Transverse colon (tissue), 4 donors: ENCODE data around the gene GFAP. TPM values are rescaled to one million over a fixed set of nuclear protein-coding genes. Genes with fewer than 3 reads are reported as not detected.

ENCODE experiments used
- DNase-seq: peaks from one replicate; pipeline ENCODE4 v3.0.0-alpha.2; 2019
- H3K27ac ChIP-seq, 4 donors: fragments of 200-600 bp; sonication (generic); 2 replicates each; pipeline ENCODE4 v1.5.1; 2016 to 2018; ENCODE audit warnings: inconsistent platforms in 4 of 4
- H3K27me3 ChIP-seq: fragments of 200-600 bp; sonication (generic); 2 replicates; pipeline ENCODE4 v1.5.1; 2017; ENCODE audit warnings: inconsistent platforms
- H3K36me3 ChIP-seq, 4 donors: fragments of 200-600 bp; sonication (generic); 2 replicates each; pipeline ENCODE4 v1.5.1; 2017 to 2019; ENCODE audit warnings: inconsistent platforms in 4 of 4
- H3K4me1 ChIP-seq, 4 donors: fragments of 200-600 bp; sonication (generic); 2 replicates each; pipeline ENCODE4 v1.5.1; 2017 to 2020; ENCODE audit warnings: inconsistent platforms in 4 of 4
- H3K4me3 ChIP-seq, 4 donors: fragments of 200-600 bp; sonication (generic); 1 replicate in 1 of 4; 2 replicates in 3 of 4; pipeline versions ENCODE4 v1.5.1 to v1.6.1; 2017 to 2019; ENCODE audit warnings: inconsistent platforms in 4 of 4
- H3K9me3 ChIP-seq, 2 donors: fragments of 200-600 bp; sonication (generic); 2 replicates each; pipeline ENCODE4 v1.5.1; 2017 to 2019; ENCODE audit warnings: inconsistent platforms in 2 of 2
- CTCF ChIP-seq, 5 experiments: fragments of 200-600 bp in 3 of 5; fragments of 450-650 bp in 2 of 5; sonication (generic) in 3 of 5; IDR thresholded peaks; 1 replicate in 2 of 5; 2 replicates in 3 of 5; pipeline ENCODE4 v1.5.1; 2016 to 2017; ENCODE audit warnings: antibody characterized with exemption in 5 of 5, inconsistent platforms in 3 of 5, mild to moderate bottlenecking in 2 of 5, moderate library complexity in 1 of 5
- EP300 ChIP-seq: sonication (generic); formaldehyde crosslinking; IDR thresholded peaks from one replicate; pipeline ENCODE4 v1.6.1; 2017; ENCODE audit warnings: antibody characterized with exemption, low read depth
- POLR2A ChIP-seq: fragments of 450-650 bp; IDR thresholded peaks from one replicate; pipeline ENCODE4 v1.6.1; 2016; ENCODE audit warnings: antibody characterized with exemption, mild to moderate bottlenecking, moderate library complexity
- POLR2AphosphoS5 ChIP-seq, 3 donors: sonication (generic); formaldehyde crosslinking; IDR thresholded peaks; one replicate each; pipeline ENCODE4 v1.6.1; 2016; ENCODE audit warnings: antibody characterized with exemption in 3 of 3
- WGBS, 2 donors: methylation state at CpG; one replicate each; pipeline ENCODE4 v1.1.5; 2018; ENCODE audit warnings: low coverage in 1 of 2; 5-methylcytosine and 5-hydroxymethylcytosine counted together
- in situ Hi-C, 4 donors: fragments of 200-750 bp; cut with MboI; loops; one replicate each; pipeline versions ENCODE4 v1.15.0 to v1.15.1; 2017; ENCODE audit warnings: low sequenced_read_pairs in 3 of 4, low pct_ligation_motif_present in 1 of 4, low pct_unique_long_range_greater_than_20kb in 1 of 4
- intact Hi-C: fragments of 100-400 bp; cut with DNase I; formaldehyde crosslinking; loops from one replicate; pipeline ENCODE4 v1.15.1; 2023; ENCODE audit warnings: low total_unique reads
- total RNA-seq, 4 donors: library from RNA; depleted of rRNA; stranded (reverse); fragments of >200 nt; gene quantifications; one replicate each; pipeline ENCODE4 v1.1.0, GENCODE V29; 2016

GFAP gene
- total RNA-seq, 4 donors from 2014 or later = 0.68 TPM; not detected in 3

GRCh38 chr17:44922136-44922535 lies 6.8 kb upstream of the GFAP start:
- no peaks in the 10 kb centered on the region for H3K9me3 ChIP-seq
- H3K27ac ChIP-seq = no peak overlapping the region
- peaks cover 13% of the 10 kb centered on the region for H3K27me3 ChIP-seq
- intact Hi-C loops = loop anchor here (10.0 kb wide), 1 partner anchor 183 kb away; no protein-coding TSS in a partner anchor
- no peak overlapping the region for H3K4me3 ChIP-seq
- in situ Hi-C loops = loop anchor here in 3 of 4 donors (5.0 to 10.0 kb wide), 4 partner anchors 83 to 183 kb away; no protein-coding TSS in a partner anchor
- H3K36me3 ChIP-seq = no peaks in the 10 kb centered on the region
- DNase-seq = peak; percentile 4
- 92% methylated on average over 6 of the region's 6 CpGs; no CpG with 5 or more reads in 1 of the 2 donors for WGBS, 2 donors
- peaks cover 0 to 4% (median 2%) of the 10 kb centered on the region in 4 donors for H3K4me1 ChIP-seq
- TF ChIP-seq EP300 (no peak), CTCF (IDR thresholded peaks at IDR 0.05) (no peak), POLR2AphosphoS5 (IDR thresholded peaks at IDR 0.05) (no peak), POLR2A (no peak)

GRCh38 chr17:44921122-44921882 lies 6.0 kb upstream of the GFAP start:
- no peak for DNase-seq
- intact Hi-C loops = loop anchor here (2.0 to 10.0 kb wide), 2 partner anchors 101 to 183 kb away; no protein-coding TSS in a partner anchor
- H3K9me3 ChIP-seq = no peaks in the 10 kb centered on the region
- no peak overlapping the region for H3K4me3 ChIP-seq
- in situ Hi-C loops = loop anchor here in 3 of 4 donors (5.0 to 10.0 kb wide), 4 partner anchors 83 to 183 kb away; no protein-coding TSS in a partner anchor
- peaks cover 13% of the 10 kb centered on the region for H3K27me3 ChIP-seq
- no peaks in the 10 kb centered on the region for H3K36me3 ChIP-seq
- WGBS, 2 donors = 75 to 87% methylated on average over 6 to 11 of the region's 11 CpGs
- H3K27ac ChIP-seq = no peak overlapping the region
- TF ChIP-seq POLR2AphosphoS5 (IDR thresholded peaks at IDR 0.05) (no peak), CTCF (IDR thresholded peaks at IDR 0.05) (no peak), EP300 (no peak), POLR2A (no peak)
- peaks cover 0 to 8% (median 2%) of the 10 kb centered on the region in 4 donors for H3K4me1 ChIP-seq

GRCh38 chr17:44920565-44920940 lies 5.3 kb upstream of the GFAP start:
- Histone ChIP-seq H3K4me1 (peaks cover 0 to 8% (median 2%) of the 10 kb centered on the region in 4 donors), H3K27ac (no peak overlapping the region), H3K4me3 (no peak overlapping the region), H3K36me3 (no peaks in the 10 kb centered on the region), H3K27me3 (peaks cover 13% of the 10 kb centered on the region), H3K9me3 (no peaks in the 10 kb centered on the region)
- intact Hi-C loops (loop anchor here (2.0 to 10.0 kb wide), 2 partner anchors 102 to 184 kb away; no protein-coding TSS in a partner anchor), in situ Hi-C loops (loop anchor here in 3 of 4 donors (5.0 to 10.0 kb wide), 4 partner anchors 84 to 184 kb away; no protein-coding TSS in a partner anchor)
- peak; percentile 1 for DNase-seq
- no peak for TF ChIP-seq EP300
- no peak for TF ChIP-seq POLR2AphosphoS5 (IDR thresholded peaks at IDR 0.05)
- no peak for TF ChIP-seq POLR2A
- TF ChIP-seq CTCF (IDR thresholded peaks at IDR 0.05) = no peak
- 65% methylated on average over 7 of the region's 7 CpGs; no CpG with 5 or more reads in 1 of the 2 donors for WGBS, 2 donors

GRCh38 chr17:44919885-44920564 lies 4.7 kb upstream of the GFAP start:
- TF ChIP-seq EP300 (no peak), POLR2AphosphoS5 (IDR thresholded peaks at IDR 0.05) (no peak), POLR2A (no peak), CTCF (IDR thresholded peaks at IDR 0.05) (peak; percentile 73 to 89 (median 80))
- WGBS, 2 donors = 4% methylated on average over 9 of the region's 9 CpGs; no CpG with 5 or more reads in 1 of the 2 donors
- Histone ChIP-seq H3K9me3 (no peaks in the 10 kb centered on the region), H3K27ac (no peak overlapping the region), H3K27me3 (peaks cover 13% of the 10 kb centered on the region), H3K4me1 (peaks cover 0 to 8% (median 2%) of the 10 kb centered on the region in 4 donors), H3K36me3 (no peaks in the 10 kb centered on the region), H3K4me3 (no peak overlapping the region)
- peak; percentile 79 for DNase-seq
- in situ Hi-C loops = loop anchor here (5.0 to 10.0 kb wide), 5 partner anchors 85 to 185 kb away; no protein-coding TSS in a partner anchor
- intact Hi-C loops = loop anchor here (2.0 to 10.0 kb wide), 2 partner anchors 103 to 185 kb away; no protein-coding TSS in a partner anchor
